K562 (cell line): ENCODE data around the gene ABHD16A. TPM values are rescaled to one million over a fixed set of nuclear protein-coding genes. Genes with fewer than 3 reads are reported as not detected.

ENCODE experiments used
- ARID2 ChIP-seq: fragments of 450-650 bp; IDR thresholded peaks from 2 replicates; pipeline ENCODE4 v1.6.1; 2017; ENCODE audit warnings: antibody characterized with exemption, mild to moderate bottlenecking
- CREBBP ChIP-seq: IDR thresholded peaks from one replicate; pipeline ENCODE4 v1.6.1; 2012; ENCODE audit warnings: low read depth, mild to moderate bottlenecking, control low read depth, inconsistent platforms, low read length
- CREM ChIP-seq: IDR thresholded peaks from 2 replicates; pipeline ENCODE4 v1.6.1; 2014; ENCODE audit warnings: antibody characterized with exemption, low read depth
- MITF ChIP-seq: IDR thresholded peaks from 2 replicates; pipeline ENCODE4 v1.6.1; 2014; ENCODE audit warnings: antibody characterized with exemption
- MYBL2 ChIP-seq, 2 experiments: fragments of 450-650 bp in 1 of 2; sonication (generic) in 1 of 2; formaldehyde crosslinking in 1 of 2; IDR thresholded peaks; 2 replicates each; pipeline versions ENCODE4 v1.6.1 to v1.8.1; 2017 to 2022; ENCODE audit warnings: borderline replicate concordance in 1 of 2, inconsistent platforms in 1 of 2, low read depth in 1 of 2, mild to moderate bottlenecking in 1 of 2, missing genetic modification reagents in 1 of 2, moderate library complexity in 1 of 2
- NR3C1 ChIP-seq: sonication (generic); formaldehyde crosslinking; IDR thresholded peaks from 2 replicates; pipeline ENCODE4 v1.8.1; 2022; ENCODE audit warnings: missing genetic modification reagents
- RNF2 ChIP-seq: sonication (generic); IDR thresholded peaks from 2 replicates; pipeline ENCODE4 v1.6.1; 2016
- SMAD4 ChIP-seq: fragments of 250-450 bp; sonication (Bioruptor Pico); conservative IDR thresholded peaks from 2 replicates; pipeline ENCODE4 v1.8.0; 2021; ENCODE audit warnings: inconsistent platforms, mild to moderate bottlenecking, moderate library complexity
- TEAD1 ChIP-seq, 2 experiments: fragments of 450-650 bp in 1 of 2; sonication (generic) in 1 of 2; formaldehyde crosslinking; IDR thresholded peaks; 2 replicates each; pipeline versions ENCODE4 v1.4.0 to v1.8.0; 2020 to 2022; ENCODE audit warnings: mild to moderate bottlenecking in 2 of 2, missing genetic modification reagents in 1 of 2
- YBX1 ChIP-seq: fragments of 450-650 bp; IDR thresholded peaks from 2 replicates; pipeline ENCODE4 v1.7.1; 2016; ENCODE audit warnings: mild to moderate bottlenecking
- ZBTB12 ChIP-seq: fragments of 250-450 bp; sonication (Bioruptor Pico); IDR thresholded peaks from 2 replicates; pipeline ENCODE4 v1.4.0; 2020
- ZBTB33 ChIP-seq: sonication (generic); formaldehyde crosslinking; IDR thresholded peaks from 2 replicates; pipeline ENCODE4 v1.8.1; 2023; ENCODE audit warnings: mild to moderate bottlenecking, missing genetic modification reagents
- ZNF311 ChIP-seq: fragments of 250-450 bp; sonication (Bioruptor Pico); IDR thresholded peaks from 2 replicates; pipeline ENCODE4 v1.4.0; 2020; ENCODE audit warnings: mild to moderate bottlenecking, moderate library complexity
- ZNF445 ChIP-seq: fragments of 250-450 bp; sonication (Bioruptor Pico); IDR thresholded peaks from 2 replicates; pipeline ENCODE4 v1.4.0; 2020; ENCODE audit warnings: low read depth, mild to moderate bottlenecking, moderate library complexity
- ZNF764 ChIP-seq: fragments of 250-450 bp; sonication (Bioruptor Pico); IDR thresholded peaks from 2 replicates; pipeline ENCODE4 v1.4.0; 2020; ENCODE audit warnings: low read depth, mild to moderate bottlenecking, moderate library complexity
- polyA plus RNA-seq, 8 experiments: library from polyadenylated mRNA; depleted of rRNA in 4 of 8; stranded (reverse) in 5 of 8; unstranded in 3 of 8; fragments of >200 nt; fragmentation: Nextera tagmentation in 2 of 8; fragmentation: Illumina TruSeq in 1 of 8; extraction: Ambion mirVana in 2 of 8; extraction: Trizol in 1 of 8; gene quantifications; 2 replicates each; pipeline versions ENCODE4 v1.2.1 to v1.2.3, GENCODE V29; 2011 to 2014; ENCODE audit warnings: inconsistent platforms in 1 of 8, missing spikeins in 1 of 8
- total RNA-seq, 7 experiments: library from RNA; depleted of rRNA in 6 of 7; stranded (reverse); fragments of >200 nt in 6 of 7; fragmentation: Illumina TruSeq in 2 of 7; extraction: Trizol in 2 of 7; gene quantifications; 2 replicates each; pipeline versions ENCODE4 v1.2.1 to v1.2.3, GENCODE V29; 2011 to 2021; ENCODE audit warnings: low replicate concordance in 1 of 7
- TF ChIP-seq, protein P1 (sequence below), 2 experiments: fragments of 450-650 bp in 1 of 2; sonication (generic) in 1 of 2; formaldehyde crosslinking in 1 of 2; IDR thresholded peaks in 1 of 2; conservative IDR thresholded peaks in 1 of 2; 2 replicates each; pipeline versions ENCODE4 v1.6.1 to v1.8.1; 2016 to 2023; ENCODE audit warnings: mild to moderate bottlenecking in 2 of 2, moderate library complexity in 2 of 2, inconsistent platforms in 1 of 2, missing genetic modification reagents in 1 of 2
- TF ChIP-seq, protein P2 (sequence below): sonication (generic); formaldehyde crosslinking; IDR thresholded peaks from 2 replicates; pipeline ENCODE4 v1.8.0; 2022; ENCODE audit warnings: mild to moderate bottlenecking, missing genetic modification reagents

Gene ABHD16A
- total and polyA plus RNA-seq, 9 of the 15 experiments (the other 6 are each of a cell fraction or from before 2014, with no cell fraction given) = 25.8 to 120 (median 81.6) TPM

GRCh38 chr6:31736768-31737314 lies 33.7 kb upstream of the ABHD16A start (continued):
- TF ChIP-seq, protein P1, sequence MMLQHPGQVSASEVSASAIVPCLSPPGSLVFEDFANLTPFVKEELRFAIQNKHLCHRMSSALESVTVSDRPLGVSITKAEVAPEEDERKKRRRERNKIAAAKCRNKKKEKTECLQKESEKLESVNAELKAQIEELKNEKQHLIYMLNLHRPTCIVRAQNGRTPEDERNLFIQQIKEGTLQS (IDR thresholded peaks at IDR 0.05) = no peak
- TF ChIP-seq, protein P1 (CRISPR knock-in tag; conservative IDR thresholded peaks at IDR 0.05) = 0 out of 2 replicates have a peak, but pooled peaks have one; percentile 18
- no peak for TF ChIP-seq CREM
- TF ChIP-seq NR3C1 = no peak
- TF ChIP-seq, protein P2, sequence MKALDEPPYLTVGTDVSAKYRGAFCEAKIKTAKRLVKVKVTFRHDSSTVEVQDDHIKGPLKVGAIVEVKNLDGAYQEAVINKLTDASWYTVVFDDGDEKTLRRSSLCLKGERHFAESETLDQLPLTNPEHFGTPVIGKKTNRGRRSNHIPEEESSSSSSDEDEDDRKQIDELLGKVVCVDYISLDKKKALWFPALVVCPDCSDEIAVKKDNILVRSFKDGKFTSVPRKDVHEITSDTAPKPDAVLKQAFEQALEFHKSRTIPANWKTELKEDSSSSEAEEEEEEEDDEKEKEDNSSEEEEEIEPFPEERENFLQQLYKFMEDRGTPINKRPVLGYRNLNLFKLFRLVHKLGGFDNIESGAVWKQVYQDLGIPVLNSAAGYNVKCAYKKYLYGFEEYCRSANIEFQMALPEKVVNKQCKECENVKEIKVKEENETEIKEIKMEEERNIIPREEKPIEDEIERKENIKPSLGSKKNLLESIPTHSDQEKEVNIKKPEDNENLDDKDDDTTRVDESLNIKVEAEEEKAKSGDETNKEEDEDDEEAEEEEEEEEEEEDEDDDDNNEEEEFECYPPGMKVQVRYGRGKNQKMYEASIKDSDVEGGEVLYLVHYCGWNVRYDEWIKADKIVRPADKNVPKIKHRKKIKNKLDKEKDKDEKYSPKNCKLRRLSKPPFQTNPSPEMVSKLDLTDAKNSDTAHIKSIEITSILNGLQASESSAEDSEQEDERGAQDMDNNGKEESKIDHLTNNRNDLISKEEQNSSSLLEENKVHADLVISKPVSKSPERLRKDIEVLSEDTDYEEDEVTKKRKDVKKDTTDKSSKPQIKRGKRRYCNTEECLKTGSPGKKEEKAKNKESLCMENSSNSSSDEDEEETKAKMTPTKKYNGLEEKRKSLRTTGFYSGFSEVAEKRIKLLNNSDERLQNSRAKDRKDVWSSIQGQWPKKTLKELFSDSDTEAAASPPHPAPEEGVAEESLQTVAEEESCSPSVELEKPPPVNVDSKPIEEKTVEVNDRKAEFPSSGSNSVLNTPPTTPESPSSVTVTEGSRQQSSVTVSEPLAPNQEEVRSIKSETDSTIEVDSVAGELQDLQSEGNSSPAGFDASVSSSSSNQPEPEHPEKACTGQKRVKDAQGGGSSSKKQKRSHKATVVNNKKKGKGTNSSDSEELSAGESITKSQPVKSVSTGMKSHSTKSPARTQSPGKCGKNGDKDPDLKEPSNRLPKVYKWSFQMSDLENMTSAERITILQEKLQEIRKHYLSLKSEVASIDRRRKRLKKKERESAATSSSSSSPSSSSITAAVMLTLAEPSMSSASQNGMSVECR (CRISPR knock-in tag) = no peak
- TF ChIP-seq SMAD4 (CRISPR knock-in tag) = peak; percentile 6; the same call in 1 of the 2 replicates
- no peak for TF ChIP-seq CREBBP
- 0 out of 2 replicates have a peak, but pooled peaks have one; percentile 26 for TF ChIP-seq ZNF311
- TF ChIP-seq ARID2 = no peak
- TF ChIP-seq ZNF445 (CRISPR knock-in tag) = no peak
- no peak for TF ChIP-seq ZBTB12
- no peak for TF ChIP-seq MYBL2 (IDR thresholded peaks at IDR 0.05; ENCODE audit: low read depth)
- no peak for TF ChIP-seq MYBL2 (CRISPR knock-in tag; IDR thresholded peaks at IDR 0.05; ENCODE audit: borderline replicate concordance)
- TF ChIP-seq TEAD1 (CRISPR knock-in tag; IDR thresholded peaks at IDR 0.05) = peak; percentile 9 to 69; a peak in 2 of 4 replicates
- no peak for TF ChIP-seq MITF
- no peak for TF ChIP-seq ZBTB33
- TF ChIP-seq YBX1 = no peak
- 0 out of 2 replicates have a peak, but pooled peaks have one; percentile 4 for TF ChIP-seq ZNF764
- no peak for TF ChIP-seq RNF2
